Measurements from ENCODE around the gene DNLZ.

The DNLZ gene

DNA sequence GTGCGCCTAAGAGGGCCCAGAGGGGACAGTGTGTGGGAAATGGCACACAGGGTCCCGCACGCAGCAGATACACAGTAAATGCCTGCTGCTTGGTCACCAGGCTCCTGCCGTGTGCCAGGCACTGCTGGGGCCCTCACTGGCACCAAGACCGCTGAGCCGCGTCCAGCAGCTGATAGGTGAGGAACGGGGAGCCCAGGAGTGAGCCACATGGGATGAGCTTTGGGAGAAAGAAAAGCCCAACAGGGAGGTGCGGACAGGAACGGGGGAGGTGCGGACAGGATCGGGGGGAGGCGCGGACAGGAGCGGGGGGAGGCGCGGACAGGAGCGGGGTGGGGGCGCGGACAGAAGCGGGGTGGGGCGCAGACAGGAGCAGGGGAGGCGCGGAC is 19.7 kb downstream of the DNLZ start:
- DNase-seq (ENCODE audit: low read depth in 2 of 2): no peak

DNA sequence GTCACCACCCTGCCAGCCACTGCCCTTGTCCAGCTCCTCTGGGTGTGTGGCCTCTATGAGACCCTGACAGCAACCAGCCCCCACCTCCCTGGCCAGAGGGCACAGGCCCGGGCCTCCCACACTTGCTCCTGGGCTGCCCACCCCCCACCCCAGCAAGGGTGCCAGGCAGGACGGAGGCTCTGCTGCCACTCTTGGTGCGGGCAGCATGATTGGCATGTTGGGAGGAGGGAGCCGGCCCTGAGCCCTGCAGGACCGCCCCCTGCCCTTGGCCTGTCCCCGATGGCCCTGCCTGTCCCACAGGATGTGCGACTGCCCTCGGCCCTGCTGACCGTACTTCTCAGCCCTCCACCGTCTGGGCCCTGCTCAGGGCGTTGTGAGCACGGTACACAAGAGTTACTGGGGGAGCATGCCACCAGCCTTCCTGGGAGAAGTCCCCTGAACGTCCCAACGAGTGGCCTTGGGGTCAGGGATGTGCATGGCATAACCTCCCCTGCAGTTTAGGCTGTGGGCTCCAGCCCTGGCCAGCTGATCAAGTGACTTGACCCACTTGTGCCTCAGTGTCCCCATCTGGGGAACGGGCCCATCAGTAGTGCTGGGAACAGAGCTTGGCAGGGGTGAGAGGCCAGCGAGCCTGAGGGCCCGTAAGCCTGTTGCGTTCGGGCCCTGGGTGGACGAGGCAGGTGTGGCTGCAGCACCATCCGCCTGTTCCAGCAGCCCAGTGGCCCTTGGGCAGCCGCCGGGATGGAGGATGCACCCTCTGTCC is 20.2 kb downstream of the DNLZ start:
- no peak for DNase-seq (ENCODE audit: low read depth in 2 of 2)

DNA sequence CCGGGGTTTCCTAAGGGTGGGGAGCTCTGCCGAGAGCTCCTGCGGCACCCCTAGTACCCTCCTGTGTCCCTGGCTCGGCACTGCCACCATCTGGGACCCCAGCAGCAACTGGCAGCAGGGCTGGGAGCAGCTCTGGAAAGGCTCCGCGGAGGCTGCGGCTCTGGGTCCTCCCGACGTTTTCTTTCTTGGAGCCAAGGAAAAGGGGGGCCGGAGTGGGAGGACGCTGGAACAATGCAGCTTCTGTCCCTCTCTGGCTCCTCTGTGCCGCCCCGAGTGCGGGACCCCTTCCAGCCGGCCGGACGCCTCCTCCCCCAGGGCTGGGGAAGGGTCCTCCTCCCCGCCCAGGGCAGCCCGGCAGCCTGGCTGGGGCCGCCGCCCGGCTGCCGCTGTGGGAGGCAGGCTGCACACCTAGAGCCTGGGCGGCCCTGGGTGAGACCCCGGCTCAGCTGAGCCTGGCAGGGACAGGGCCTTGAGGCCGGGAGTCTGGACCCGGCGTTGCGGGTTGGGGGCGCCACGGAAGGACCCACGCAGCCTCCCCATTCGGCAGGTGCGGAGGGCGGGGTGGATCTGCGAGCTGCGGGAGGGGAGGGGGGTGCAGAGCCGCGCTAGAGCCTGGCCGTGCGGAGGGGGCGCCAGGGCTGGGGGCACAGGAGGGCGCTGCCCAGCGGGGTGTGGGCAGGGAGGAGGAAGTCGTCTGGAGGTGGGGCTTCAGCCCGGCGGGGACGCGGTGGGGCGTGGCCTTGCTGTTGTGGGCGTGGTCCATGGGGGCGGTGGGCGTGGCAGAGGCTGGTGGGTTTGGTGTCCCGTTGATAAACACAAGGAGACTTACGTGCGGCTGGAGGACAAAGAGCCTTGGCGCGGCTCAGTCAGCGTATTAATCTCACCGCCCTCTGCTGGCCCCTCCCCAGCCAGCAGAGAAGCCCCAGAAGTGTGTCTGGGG is 21.1 kb downstream of the DNLZ start:
- peak; percentile 33 to 45 for DNase-seq (ENCODE audit: low read depth in 2 of 2)

DNA sequence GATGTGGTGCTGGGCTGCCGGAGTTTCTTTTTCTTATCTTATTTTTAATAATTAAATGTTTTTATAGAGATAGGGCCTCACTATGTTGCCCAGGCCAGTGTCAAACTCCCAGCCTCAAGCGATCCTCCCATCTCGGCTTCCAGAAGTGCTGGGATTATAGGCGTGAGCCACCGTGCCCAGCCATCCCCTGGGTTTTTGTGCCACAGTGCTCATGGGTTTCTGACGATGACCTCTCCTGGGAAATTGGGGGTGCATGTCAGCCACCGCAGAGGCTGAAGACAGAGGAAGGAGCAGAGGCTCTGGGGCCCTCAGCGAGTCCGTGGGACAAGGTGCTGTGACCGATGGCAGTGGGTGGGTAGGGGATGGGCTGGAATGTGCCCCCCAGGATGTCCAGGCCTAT is 21.8 kb downstream of the DNLZ start:
- no peak for DNase-seq (ENCODE audit: low read depth in 2 of 2)

- no peak for DNase-seq (ENCODE audit: low read depth in 2 of 2)
Measured at GRCh38 chr9:136341042-136341655, 22.4 kb downstream of the DNLZ start.

- DNase-seq (ENCODE audit: low read depth in 2 of 2): no peak
Measured at GRCh38 chr9:136340356-136341041, 23.0 kb downstream of the DNLZ start.

DNA sequence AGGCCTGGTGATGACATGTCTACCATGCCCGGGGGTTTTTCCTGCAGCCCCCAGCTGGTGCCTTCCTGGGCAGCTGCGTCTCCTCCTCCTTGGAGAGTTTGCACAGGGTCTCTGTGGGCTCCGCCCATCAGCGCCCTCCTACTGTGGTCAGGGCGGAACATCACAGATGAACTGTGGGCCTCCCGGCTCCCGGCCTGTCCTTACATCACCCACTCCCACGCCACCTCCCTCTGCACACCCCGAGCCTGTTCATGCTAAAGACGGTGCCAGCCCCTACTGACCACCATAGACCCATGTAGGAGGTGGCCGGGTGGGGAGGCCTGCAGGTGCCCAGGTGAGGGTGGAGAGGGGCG is 23.6 kb downstream of the DNLZ start:
- no peak for DNase-seq (ENCODE audit: low read depth in 2 of 2)

DNA sequence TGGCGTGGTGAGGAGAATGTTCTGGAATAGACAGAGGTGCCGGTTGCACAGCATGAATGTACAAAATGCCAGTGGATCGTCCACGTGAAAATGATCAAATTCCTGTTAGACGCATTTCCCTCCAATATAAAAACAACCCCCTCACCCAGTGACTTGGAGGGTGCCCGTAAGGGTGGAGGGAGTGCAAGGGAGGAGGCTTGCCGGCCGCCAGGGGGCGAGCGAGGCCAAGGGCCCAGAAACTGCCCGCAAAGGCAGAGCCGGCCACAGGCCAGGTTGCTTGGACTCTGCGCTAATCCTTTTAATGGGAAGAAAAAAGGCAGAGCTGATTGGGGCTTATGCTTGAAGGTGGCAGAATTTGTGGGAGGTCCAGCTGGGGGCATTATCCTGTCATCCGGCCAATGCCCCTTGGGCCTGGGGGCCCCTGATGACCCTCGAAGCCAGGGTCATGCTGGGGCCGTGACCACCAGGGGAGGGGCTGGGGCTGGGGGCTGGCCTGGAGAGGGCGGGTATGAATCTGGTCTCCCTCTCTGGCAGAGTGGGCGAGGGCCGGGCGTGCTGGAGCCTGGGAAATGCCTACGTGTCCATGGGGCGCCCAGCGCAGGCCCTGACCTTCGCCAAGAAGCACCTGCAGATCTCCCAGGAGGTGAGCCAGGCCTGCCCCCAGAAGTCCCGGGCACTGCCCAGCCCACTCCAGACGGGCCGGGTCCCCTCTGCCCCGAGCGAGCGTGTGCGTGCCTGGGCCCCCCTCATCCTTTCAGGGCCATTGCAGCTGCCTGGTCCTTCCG is 24.2 kb downstream of the DNLZ start:
- no peak for DNase-seq (ENCODE audit: low read depth in 2 of 2)

- no peak for DNase-seq (ENCODE audit: low read depth in 2 of 2)
Measured at GRCh38 chr9:136338511-136338910, 25.0 kb downstream of the DNLZ start.

DNA sequence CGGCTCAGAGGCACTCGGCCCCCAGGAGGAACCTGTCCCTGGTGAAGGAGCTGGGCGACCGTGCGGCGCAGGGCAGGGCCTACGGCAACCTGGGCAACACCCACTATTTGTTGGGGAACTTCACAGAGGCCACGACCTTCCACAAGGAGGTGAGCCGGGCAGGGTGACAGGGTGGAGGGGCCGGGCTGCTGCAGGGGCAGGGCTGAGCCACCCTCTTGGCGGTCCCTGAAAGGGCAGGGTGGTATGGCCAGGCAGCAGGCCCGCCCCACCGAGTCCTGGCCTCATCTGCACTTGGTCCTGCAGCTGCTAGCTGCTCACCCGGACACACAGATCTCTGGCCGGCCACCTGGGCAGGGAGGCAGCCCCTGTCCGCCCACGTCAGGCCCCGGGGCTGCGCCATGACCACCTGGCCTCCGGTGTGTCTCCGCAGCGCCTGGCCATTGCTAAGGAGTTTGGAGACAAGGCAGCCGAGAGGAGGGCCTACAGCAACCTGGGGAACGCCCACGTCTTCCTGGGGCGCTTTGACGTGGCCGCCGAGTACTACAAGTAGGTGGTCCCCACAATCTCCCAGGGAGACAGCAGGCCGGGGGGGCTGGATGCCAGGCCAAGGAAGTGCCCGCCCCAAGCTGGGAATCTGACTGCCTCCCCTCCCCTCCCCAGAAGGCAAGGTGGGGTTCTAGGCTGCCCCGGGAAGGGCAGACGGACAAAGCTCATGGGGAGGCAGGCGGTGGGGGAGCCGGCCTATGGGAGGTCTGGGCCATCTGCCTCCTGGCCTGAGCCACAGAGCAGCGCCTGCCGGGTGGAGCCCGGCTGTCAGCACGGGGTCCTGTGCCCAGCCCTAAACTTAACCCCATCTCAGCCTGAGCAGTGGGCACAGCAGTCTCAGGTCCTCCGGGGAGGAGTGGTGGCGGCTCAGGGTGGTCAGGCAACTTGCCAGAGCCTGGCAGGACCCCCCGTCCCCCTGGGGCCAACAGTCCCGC is 25.8 kb downstream of the DNLZ start:
- DNase-seq (ENCODE audit: low read depth in 2 of 2): no peak

DNA sequence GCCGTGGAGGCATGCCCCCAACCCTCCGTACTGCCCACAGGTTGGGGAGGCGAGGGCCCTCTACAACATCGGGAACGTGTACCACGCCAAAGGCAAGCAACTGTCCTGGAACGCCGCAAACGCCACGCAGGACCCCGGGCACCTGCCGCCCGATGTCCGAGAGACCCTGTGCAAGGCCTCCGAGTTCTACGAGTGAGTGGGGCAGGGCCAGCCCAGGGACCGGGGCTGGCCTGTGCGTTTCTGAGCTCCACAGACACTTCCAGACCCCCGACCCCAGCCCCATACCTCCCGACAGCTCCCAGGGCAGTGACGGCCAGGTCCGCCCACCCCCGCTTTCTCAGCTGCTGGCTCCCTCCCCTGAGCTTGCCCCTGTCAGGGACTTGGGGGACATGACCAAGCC is 26.7 kb downstream of the DNLZ start:
- DNase-seq (ENCODE audit: low read depth in 2 of 2): no peak

GRCh38 chr9:136336156-136336870 is 27.2 kb downstream of the DNLZ start:
- no peak for DNase-seq (ENCODE audit: low read depth in 2 of 2)

- no peak for DNase-seq (ENCODE audit: low read depth in 2 of 2)
Measured at GRCh38 chr9:136335296-136336155, 28.0 kb downstream of the DNLZ start.

GRCh38 chr9:136334541-136334940 is 29.0 kb downstream of the DNLZ start:
- DNase-seq (ENCODE audit: low read depth in 2 of 2): no peak

DNA sequence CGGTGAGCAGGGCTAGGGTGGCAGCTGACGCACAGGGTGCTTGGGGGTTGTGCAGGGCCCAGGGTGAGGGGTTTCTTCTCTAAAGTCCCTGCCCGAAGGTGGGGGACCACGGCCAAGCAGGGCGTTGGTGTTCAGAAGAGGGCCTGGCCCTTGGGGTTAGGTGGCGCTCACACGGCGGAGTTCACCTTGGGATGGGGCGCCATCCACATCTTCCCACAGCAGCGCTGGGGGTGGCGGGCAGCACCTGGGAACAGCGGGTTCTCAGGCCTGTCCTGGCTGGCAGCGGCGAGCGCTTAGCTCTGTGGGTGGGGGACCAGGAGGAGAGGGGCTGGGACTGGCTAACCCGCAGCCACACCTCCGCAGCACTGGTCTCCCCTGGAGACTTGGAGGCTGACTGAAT is 30.1 kb downstream of the DNLZ start:
- no peak for DNase-seq (ENCODE audit: low read depth in 2 of 2)

GRCh38 chr9:136333045-136333444 is 30.5 kb downstream of the DNLZ start:
- no peak for DNase-seq (ENCODE audit: low read depth in 2 of 2)

- no peak for DNase-seq (ENCODE audit: low read depth in 2 of 2)
Measured at GRCh38 chr9:136332482-136332983, 31.0 kb downstream of the DNLZ start.
